NOMO-1 treated with dmso at 0.1 percent for 144 hours (cell line): ENCODE measurements around the gene PIK3R6.
"Not testable (repeated sequence)": the region's sequence is repeated elsewhere in the genome, so short reads cannot be mapped to it uniquely, and the experiment has no call there.

Experiments
- DNase-seq: peaks from one replicate; lab custom pipeline; 2025; ENCODE audit not compliant: unreplicated experiment; lab: John Stamatoyannopoulos, UW

The PIK3R6 gene

DNA sequence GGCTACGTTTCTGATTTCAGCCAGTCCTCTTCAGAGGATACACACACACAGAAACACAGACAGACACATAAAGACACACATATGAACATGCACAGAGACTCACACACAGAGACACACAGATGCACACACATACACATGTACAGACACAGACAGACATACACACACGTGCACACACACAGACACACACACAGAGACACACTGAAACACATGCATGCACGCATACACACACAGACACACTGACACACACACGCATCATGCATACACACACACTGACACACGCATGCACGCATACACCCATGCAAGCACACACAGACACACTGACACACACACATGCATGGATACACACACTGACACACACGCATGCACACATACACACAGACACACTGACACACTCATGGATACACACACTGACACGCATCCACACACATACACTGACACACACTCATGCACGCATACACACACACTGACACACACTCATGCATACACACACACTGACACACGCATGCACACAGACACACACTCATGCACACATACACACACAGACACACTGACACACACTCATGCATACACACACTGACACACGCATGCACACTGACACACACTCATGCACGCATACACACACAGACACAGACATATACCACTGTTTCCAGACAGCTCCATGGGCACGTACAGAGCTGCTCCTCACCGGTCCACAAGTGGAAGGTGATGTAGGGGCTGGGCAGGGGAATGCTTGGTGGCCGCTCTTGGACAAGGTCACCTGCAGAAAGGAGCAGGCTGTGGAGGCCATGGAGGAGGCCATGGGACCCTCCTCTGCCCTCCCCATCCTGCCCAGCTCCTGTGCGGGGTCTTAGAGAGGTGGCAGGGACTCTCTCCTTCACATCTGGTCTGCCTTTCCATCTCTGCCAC lies 38.2 kb downstream of the PIK3R6 start:
- no peak for DNase-seq

DNA sequence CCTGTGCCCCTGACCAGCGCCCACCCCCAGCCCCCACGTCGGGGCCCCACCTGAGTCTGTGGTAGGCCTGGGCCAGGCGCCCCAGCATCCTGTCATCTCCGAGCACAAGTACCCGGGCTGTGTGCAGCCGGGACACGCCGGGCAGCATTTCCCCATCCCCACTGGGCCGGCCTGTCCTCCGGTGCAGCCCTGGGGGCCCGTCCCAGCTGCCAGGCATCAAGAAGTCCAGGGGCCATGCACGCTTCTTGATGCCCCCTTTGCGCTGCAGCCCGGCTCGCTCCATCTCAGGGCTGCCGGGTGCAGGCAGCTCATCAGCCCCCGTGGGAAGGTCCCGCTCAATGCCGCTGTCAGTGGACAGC lies 39.0 kb downstream of the PIK3R6 start:
- DNase-seq, result no peak

DNA sequence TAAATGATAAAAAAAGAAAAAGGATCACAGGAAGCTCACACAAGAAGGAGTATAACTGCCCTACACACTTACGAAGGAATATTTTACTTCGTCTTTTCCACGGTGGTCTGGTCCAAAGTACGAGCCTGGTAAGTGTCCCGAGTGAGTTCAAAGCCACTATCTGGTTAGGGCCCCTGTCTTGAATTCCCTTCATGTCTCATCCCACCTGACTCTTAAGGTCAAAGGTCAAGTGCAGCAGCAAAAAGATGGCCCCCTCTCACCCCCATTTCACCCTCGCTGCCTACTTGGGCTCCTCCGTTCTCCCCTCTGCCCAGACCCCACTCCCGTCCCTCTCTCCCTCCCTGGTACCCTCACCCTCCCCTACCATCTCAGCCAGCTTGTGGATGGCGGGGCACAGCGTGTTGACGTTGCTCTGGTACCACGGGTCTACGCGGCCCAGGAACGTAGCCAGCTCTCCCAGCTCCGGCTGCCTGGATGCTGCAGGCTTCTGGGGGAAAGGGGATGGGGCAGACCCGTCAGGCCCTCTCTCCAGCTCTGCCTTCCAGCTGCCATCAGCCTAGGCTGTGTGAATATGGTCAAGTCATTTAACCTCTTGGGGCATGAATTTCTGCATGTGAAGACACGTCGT lies 40.6 kb downstream of the PIK3R6 start:
- no peak for DNase-seq

DNA sequence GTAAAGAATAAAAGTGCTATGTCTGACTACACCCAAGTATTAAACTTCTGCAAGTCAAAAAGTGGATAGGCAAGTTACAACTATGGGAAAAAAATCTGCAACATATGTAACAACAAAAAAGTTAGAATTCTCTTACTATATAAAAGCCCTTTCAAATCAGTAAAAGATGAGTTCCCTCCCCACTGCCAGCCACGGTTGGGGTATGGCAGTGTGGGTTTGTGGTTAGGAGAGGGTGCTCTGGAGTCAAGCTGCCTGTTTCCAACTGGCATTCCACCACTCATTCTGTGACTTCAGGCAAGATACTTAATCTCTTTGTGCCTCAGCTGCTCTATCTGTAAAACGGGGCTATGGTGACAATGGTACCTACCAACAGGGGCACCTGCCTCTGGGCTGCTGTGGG lies 41.7 kb downstream of the PIK3R6 start:
- DNase-seq, result no peak

DNA sequence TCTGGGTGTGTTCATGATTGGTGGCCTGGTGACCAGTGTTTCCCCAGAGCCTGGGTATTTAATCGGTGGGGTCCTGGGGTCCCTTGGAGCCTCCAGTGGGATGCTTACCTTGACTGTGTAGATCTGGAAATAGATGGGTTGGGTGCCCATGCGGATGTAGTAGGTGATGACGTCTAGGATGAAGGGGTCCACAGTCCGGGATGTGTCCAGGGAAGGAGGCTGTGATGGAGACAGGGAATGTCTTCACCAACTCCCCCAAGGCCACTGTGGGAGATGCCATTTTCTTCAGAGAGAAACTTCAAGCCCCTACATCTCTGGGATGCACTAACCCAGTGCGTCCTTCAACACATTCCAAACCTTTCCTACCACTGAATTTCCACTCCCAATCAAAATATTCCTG lies 44.2 kb downstream of the PIK3R6 start:
- no peak for DNase-seq

DNA sequence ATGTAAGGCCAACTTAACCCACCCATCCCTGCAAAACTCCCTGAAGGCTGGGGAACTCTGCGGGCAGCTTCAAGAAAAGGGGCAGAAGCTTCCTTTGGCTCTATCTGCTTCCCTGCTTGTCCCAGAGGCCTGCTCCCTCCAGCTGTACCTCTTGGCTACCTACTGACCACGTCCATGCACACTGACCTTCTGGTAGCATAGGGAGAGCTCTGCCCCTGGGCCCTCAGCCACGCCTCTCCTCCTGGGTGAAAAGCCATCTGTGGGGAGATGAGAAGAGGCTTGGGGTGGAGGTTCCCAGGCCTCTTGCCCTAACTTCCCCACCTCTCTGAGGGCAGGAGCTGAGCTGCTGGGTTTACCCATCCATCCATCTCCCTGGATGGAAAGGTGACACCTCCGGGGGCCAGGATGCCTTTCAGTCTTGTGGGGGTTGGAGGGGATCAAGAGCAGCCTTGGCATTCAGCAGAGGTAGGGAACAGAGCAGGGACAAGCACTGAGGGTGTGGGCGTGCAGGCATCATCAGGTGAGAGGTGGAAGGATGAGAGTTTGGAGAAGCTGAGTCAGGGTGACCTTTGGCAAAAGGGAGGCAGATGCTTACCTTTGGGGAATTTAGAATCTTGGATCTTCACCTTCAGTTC lies 45.0 kb downstream of the PIK3R6 start:
- no peak for DNase-seq

DNA sequence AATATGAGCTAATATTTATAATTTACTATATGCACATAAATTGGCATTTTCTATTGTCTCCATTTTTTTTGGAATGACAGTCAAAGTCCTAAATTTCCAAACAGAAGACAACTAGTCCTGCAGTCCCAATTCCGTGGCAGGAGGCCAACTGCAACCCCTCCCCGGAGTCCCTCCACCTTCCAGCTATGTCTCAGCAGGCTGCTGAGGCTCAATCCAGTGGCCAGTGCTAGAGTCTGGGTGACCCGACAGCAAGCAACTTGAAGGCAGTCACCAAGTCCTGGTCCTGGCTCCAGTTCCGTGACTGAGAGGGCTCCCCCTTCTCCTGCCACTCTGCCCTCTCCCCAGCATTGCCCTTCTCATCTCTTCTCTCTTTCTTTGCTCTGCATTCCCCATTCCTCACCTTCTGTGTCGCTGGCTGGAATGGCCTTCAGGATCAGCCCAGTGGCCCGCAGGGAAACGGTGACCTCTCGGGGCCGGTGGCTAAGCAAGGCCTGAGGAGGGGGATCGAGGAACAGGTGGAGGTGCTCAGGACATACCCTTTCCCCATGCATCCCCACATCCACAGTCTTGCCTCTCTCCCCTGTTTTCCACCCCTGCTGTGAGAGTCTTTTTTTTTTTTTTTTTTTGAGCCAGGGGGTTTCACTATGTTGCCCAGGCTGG lies 45.9 kb downstream of the PIK3R6 start:
- DNase-seq, result no peak

DNA sequence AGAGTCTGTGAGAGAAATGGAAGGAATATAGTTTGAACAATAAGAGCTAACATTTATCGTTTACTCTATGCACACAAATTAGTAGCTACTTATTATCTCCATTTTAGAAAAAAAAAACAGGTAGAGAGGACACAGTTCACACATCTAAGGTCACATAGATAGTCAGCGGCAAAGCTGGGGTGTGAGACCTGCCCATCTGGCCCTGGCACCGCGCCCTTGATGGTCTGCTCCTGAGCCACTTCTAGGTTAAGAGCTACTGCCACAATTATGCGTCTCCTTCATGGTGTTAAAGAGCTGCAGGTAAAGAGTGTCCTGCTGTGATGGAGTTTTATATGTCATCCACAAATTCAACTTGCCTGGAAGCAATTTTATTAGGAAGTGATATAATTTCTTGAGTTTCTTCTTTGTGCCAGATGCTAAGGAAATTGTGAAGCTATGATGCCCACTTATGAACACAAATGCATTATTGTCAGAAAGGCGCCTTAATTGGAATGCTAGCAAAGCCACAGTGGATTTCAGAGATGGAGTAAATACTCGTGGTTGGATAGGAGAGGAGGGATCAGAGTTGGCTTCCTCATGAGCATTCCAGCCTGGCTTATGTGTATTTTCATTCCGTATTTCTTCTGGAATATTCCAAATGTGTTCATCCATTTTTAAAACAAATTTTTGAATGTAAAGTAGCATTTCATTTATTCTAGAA lies 47.0 kb downstream of the PIK3R6 start:
- no peak for DNase-seq

DNA sequence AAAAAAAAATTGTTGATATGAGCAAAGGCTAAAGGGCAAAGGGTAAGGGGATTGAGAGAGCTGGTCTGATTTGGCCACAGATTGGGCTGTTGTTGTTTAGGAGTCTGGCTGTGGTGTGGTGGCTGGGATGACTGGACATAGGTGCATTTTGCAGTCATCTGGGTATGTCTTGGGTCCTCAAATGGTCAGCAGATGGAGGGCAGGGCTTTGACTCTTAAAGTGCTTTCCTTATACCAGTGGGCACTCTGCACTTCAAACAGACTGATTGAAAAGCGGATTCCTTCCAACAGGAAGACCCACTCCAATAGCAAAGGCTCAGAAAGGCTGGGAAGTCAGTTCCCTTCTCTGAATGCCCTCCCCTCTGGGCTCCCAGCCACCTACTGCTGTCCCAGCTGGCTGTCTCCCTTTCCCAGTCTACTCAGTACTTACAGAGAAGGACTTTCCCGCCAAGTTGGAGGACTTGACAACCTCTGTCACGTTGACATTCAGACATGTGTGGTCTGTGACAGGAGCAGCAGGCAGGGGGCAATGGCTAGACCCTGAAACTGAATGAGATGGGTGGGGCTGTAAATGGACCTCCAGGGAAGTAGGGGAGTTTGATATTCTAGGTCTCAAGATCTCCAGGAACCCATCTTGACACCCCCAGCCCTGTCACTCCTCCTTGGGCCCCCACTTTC lies 48.7 kb downstream of the PIK3R6 start:
- DNase-seq, result no peak

DNA sequence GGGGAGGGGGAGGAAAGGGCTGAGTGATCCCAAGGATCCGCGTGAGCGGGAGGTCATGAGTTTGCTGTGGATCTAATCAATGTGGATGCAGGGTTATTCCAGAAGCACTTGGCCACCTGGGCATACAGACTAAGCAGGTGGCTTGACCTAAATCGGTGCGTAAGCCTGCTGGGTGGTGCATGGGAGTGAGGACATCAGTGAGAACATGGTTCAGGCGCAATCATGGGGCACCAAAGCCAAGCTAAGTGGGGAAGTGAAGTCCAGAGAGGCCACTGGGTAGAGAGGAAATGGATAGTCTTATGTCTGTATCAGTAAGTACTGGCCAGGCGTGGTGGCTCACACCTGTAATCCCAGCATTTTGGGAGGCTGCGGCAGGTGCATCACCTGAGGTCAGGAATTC lies 49.4 kb downstream of the PIK3R6 start:
- DNase-seq, result no peak

DNA sequence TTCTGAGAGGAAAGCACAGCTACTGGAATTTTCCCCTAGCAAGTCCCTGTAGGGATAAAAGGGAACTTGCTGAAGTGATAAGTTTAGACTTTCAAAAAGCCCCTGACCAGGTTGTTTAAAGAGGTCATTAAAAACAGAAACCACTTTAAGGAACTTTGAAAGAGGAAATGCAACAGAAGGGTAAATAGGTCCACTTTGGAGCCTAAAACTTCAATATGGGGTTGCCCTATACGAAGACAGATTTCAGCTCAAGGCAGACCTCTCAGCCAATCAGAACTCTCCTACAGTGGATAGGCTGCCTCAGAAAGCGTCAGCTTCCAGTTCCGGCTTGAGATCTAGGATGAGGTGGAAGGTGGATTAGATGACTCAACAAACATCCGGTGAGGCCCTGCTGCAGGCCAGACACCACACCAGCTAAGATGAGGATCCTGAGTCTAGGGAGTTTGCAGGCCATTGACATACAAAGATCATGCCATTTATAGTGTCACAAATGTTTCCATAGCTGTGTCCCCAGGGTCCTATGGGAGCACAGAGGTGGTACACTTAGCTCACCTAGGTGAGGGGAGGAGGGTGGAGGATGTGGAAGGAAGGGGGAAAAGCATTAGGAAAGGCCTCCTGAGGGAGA lies 60.4 kb downstream of the PIK3R6 start:
- DNase-seq, result peak; percentile 96

DNA sequence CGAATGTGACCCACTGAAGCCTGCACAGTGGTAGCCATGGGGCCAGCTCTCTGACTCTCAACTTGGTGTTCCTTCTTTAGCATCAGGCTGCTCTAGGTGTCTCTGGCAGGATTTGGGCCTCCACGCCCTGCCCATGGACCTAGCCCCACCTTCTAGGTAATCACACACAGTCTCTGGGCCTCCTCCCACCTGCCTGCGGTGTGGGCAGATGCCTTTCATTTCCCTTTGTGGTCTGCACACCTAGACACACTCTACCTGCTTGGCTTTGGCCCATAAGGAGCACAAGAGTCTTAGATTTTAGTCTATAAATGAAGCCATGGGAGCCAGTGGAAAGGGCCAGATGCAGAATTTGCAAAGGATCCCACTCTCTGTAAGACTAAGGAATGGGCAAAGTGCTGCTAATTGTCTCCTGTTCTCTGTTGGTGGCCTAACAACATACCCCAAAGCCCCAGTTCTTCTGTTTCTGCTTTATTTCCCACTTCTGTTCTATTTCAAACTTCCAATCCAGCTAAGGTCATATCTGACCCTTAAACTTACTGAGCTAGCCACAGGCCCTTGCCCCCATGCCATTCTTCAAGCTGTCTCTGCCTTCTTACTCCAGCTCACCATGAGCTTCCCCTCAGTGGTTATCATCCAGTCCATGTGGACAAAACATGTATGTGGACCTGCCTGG lies 61.1 kb downstream of the PIK3R6 start:
- DNase-seq, result no peak

DNA sequence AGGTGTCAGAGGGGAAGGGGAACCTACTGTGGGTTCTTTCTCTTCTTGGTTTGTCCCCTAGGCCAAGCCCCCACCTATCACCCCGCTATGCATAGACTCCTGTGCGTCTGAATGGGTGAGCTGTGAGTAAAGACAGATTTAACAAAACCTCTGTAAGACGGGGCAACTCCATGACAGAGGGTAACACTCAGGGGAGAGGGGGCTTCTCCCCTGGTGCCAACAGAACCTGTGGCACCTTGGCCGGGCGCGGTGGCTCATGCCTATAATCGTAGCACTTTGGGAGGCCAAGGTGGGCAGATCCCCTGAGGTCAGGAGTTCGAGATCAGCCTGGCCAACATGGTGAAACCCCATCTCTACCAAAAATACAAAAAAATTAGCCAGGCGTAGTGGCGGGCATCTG lies 62.1 kb downstream of the PIK3R6 start:
- DNase-seq, result not testable (repeated sequence)

DNA sequence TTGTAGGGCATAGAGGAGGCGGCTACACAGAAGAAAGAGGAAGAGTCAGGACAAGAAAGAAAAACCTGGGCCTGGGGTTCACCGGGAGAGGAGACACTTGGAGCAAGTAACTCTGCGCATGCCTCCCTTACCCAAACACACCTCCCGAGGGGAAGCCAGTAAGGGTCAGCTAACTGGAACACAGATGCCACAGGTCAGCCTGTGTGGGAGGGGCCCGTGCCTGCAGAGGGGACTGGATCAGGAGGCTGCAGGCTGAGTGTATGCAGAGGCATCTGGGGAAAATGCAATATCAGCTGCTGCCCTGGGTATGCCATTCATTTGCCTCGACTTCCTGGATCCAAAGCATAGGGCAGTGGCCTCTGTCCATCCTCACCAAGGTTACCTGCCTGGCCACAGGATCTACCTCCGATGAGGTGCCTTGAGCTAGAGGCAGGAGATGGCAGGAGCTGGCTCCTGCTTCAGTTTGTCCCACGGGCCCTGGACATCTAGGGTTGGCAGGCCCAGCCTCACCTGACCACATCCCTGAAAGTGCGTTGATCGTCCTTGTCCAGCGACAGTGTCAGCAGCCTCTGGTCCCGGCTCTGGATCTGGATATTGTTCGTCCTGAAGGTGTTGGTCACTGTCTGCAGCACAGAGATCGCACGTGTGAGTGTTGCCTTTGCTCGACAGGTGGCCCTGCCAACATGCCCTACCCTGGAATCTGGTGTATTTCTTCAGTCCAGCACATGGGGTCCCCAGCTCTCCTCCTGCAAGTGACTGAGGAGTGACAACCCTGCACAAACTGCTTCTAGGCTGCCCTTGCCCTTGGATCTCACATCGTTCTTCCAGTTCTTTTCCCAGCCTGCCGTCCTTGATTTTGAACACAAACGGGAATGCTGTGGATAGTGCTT lies 63.7 kb downstream of the PIK3R6 start:
- no peak for DNase-seq

DNA sequence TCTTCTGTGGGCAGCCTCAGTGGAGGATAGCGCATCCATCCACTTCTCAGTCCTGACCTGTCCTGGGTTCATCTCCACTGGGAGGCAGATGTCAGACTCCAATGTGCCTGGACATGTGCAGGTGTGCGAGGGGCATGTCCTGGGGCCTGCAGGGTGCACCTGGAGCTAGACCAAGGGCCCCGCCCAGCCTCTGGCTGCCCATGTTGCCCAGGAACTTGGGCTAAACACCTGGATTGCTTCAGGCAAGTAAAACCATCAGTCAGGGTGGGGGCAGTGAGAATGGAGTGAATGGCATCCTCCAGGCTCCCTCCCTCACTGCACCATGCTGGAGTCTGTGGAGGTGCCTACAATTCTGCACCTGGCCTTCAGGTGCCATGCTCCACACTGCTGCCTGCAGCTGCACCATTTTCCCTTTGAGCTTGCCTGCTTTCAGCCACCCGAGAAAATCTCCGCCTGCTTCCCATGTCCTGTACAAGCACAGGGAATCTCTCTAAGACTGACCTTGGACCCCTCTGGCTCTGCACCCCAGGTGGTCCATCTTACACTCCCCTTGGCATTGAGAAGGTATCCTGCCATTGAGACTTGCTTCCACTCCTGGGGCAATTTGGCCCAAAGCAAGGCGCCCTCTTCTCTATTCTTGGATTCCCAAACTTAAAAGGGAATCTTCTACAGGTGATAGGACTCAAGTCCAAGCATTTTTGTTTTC lies 66.2 kb downstream of the PIK3R6 start:
- no peak for DNase-seq

DNA sequence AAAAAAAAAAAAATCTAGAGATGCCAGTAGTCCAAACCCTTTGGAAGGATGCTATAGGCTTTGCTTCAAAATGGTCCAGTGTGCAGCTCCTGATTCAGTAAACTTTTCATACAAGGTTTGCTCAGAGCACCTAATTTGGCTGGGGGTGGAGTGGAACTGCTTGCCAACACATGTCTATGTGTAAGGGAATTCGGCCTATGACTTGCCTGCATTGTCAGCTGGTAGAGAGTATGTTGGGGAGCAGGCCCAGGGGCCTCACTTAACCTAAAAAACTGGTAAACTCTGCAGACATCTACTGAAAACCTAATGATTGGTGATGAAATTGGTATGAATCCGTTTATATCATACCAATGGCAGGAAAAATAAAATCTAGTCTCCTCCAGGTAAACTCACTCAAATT lies 66.8 kb downstream of the PIK3R6 start:
- DNase-seq, result no peak

DNA sequence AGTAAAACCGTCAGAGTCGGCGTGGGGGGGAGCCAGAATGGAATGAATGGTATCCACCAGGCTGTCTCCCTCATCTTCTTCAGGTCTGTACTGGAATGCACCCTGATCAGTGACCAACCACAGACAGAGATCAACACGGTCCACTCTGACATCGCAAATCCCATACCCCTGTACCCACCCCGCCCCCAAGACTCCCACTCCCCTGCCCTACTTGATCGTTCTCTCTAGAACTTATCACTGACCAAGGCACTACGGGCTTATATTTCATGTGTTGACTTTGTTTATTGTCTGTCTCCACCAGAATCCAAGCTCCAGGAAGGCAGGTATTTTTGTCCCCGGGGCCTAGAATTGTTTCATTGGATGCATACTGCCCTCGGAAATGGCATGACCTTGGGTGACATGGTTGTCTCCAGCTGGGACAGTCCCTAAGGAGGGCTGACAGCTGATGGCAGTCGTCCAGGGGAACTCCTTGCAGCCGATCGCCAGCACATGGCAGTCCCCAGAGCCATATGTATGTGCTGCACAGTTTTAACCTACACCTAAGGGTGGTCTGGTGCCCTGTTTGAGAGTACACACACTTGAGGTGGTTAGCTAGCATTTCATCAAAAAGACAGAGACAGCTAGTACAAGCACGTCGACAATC lies 67.8 kb downstream of the PIK3R6 start:
- DNase-seq, result no peak
